ENCODE data around the gene LRIG2.

- TF ChIP-seq, protein P1, sequence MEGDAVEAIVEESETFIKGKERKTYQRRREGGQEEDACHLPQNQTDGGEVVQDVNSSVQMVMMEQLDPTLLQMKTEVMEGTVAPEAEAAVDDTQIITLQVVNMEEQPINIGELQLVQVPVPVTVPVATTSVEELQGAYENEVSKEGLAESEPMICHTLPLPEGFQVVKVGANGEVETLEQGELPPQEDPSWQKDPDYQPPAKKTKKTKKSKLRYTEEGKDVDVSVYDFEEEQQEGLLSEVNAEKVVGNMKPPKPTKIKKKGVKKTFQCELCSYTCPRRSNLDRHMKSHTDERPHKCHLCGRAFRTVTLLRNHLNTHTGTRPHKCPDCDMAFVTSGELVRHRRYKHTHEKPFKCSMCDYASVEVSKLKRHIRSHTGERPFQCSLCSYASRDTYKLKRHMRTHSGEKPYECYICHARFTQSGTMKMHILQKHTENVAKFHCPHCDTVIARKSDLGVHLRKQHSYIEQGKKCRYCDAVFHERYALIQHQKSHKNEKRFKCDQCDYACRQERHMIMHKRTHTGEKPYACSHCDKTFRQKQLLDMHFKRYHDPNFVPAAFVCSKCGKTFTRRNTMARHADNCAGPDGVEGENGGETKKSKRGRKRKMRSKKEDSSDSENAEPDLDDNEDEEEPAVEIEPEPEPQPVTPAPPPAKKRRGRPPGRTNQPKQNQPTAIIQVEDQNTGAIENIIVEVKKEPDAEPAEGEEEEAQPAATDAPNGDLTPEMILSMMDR (IDR thresholded peaks at IDR 0.05; ENCODE audit: low read depth, low read length, missing input control): no peak
- TF ChIP-seq, protein P2, sequence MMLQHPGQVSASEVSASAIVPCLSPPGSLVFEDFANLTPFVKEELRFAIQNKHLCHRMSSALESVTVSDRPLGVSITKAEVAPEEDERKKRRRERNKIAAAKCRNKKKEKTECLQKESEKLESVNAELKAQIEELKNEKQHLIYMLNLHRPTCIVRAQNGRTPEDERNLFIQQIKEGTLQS (IDR thresholded peaks at IDR 0.05): no peak
- TF ChIP-seq GABPA (IDR thresholded peaks at IDR 0.05 in 1 of 2, conservative IDR thresholded peaks at IDR 0.05 in 1 of 2): no peak
- no peak for TF ChIP-seq SP1 (IDR thresholded peaks at IDR 0.05)
- TF ChIP-seq, protein P3, sequence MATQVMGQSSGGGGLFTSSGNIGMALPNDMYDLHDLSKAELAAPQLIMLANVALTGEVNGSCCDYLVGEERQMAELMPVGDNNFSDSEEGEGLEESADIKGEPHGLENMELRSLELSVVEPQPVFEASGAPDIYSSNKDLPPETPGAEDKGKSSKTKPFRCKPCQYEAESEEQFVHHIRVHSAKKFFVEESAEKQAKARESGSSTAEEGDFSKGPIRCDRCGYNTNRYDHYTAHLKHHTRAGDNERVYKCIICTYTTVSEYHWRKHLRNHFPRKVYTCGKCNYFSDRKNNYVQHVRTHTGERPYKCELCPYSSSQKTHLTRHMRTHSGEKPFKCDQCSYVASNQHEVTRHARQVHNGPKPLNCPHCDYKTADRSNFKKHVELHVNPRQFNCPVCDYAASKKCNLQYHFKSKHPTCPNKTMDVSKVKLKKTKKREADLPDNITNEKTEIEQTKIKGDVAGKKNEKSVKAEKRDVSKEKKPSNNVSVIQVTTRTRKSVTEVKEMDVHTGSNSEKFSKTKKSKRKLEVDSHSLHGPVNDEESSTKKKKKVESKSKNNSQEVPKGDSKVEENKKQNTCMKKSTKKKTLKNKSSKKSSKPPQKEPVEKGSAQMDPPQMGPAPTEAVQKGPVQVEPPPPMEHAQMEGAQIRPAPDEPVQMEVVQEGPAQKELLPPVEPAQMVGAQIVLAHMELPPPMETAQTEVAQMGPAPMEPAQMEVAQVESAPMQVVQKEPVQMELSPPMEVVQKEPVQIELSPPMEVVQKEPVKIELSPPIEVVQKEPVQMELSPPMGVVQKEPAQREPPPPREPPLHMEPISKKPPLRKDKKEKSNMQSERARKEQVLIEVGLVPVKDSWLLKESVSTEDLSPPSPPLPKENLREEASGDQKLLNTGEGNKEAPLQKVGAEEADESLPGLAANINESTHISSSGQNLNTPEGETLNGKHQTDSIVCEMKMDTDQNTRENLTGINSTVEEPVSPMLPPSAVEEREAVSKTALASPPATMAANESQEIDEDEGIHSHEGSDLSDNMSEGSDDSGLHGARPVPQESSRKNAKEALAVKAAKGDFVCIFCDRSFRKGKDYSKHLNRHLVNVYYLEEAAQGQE (IDR thresholded peaks at IDR 0.05): no peak
- no peak for TF ChIP-seq RAD21 (IDR thresholded peaks at IDR 0.05)
- TF ChIP-seq, protein P4, sequence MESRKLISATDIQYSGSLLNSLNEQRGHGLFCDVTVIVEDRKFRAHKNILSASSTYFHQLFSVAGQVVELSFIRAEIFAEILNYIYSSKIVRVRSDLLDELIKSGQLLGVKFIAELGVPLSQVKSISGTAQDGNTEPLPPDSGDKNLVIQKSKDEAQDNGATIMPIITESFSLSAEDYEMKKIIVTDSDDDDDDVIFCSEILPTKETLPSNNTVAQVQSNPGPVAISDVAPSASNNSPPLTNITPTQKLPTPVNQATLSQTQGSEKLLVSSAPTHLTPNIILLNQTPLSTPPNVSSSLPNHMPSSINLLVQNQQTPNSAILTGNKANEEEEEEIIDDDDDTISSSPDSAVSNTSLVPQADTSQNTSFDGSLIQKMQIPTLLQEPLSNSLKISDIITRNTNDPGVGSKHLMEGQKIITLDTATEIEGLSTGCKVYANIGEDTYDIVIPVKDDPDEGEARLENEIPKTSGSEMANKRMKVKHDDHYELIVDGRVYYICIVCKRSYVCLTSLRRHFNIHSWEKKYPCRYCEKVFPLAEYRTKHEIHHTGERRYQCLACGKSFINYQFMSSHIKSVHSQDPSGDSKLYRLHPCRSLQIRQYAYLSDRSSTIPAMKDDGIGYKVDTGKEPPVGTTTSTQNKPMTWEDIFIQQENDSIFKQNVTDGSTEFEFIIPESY (IDR thresholded peaks at IDR 0.05): no peak
- no peak for TF ChIP-seq JUND (IDR thresholded peaks at IDR 0.05)
- no peak for TF ChIP-seq TAF1 (conservative IDR thresholded peaks at IDR 0.05)
- no peak for TF ChIP-seq YY1 (IDR thresholded peaks at IDR 0.05)
- no peak for TF ChIP-seq EGR1 (IDR thresholded peaks at IDR 0.05; ENCODE audit: low read depth in 2 of 2)
- TF ChIP-seq HNF4G (IDR thresholded peaks at IDR 0.05): no peak
- TF ChIP-seq, protein P5, sequence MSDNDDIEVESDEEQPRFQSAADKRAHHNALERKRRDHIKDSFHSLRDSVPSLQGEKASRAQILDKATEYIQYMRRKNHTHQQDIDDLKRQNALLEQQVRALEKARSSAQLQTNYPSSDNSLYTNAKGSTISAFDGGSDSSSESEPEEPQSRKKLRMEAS (IDR thresholded peaks at IDR 0.05): no peak
Observed at GRCh38 chr1:113135460-113135859, 62.5 kb downstream of the LRIG2 start.
